GM12878 (cell line): Measurements from ENCODE around the gene PTPN12. TPM values are rescaled to one million over a fixed set of nuclear protein-coding genes. Genes with fewer than 3 reads are reported as not detected.

Experiments used
- ATAC-seq: fragments of 200-7000 bp; cut with Tn5 transposase; 3 replicates; pipeline ENCODE4 v1.9.1; 2020; ENCODE audit warnings: mild to moderate bottlenecking, moderate library complexity
- BruUV-seq: library from RNA; stranded (reverse); fragments of 400-500 nt; replicated peaks from 2 replicates; lab custom pipeline; 2021; lab: Mats Ljungman, UMichigan
- CTCF ChIA-PET: fragments of 300-600 bp; sonication (Branson Sonifier 250); formaldehyde crosslinking; extraction: SDS; loops from one replicate; lab custom pipeline; 2021; ENCODE audit warnings: inconsistent platforms; lab: Yijun Ruan, JAX
- POLR2A ChIA-PET: fragments of 350-600 bp; formaldehyde crosslinking; extraction: SDS; loops from one replicate; lab custom pipeline; 2021; ENCODE audit warnings: inconsistent platforms; lab: Charles Lee
- RAD21 ChIA-PET: fragments of 300-600 bp; sonication (Branson Sonifier 250); formaldehyde crosslinking; loops from one replicate; lab custom pipeline; 2023; ENCODE audit warnings: antibody characterized with exemption; ENCODE audit not compliant: unreplicated experiment; lab: Charles Lee
- SMC1A ChIA-PET: fragments of 300-600 bp; sonication (Branson Sonifier 250); formaldehyde crosslinking; loops from one replicate; lab custom pipeline; 2023; ENCODE audit not compliant: unreplicated experiment, uncharacterized antibody; lab: Charles Lee
- DNase-seq: peaks from one replicate; pipeline ENCODE4 v3.0.0-alpha.2; 2011; ENCODE audit warnings: low read depth, low spot score
- FAIRE-seq: peaks from 3 replicates; lab custom pipeline; 2011; peaks lifted over from hg19 to GRCh38; lab: Jason Lieb, UNC
- H2AFZ ChIP-seq: 2 replicates; pipeline ENCODE4 v1.6.0; 2011; ENCODE audit warnings: low read depth, low read length, control low read depth; ENCODE audit not compliant: control insufficient read depth
- H3K27ac ChIP-seq: 2 replicates; pipeline ENCODE4 v1.5.1; 2011; ENCODE audit warnings: control low read depth; ENCODE audit not compliant: control insufficient read depth, insufficient read depth
- H3K27me3 ChIP-seq, 2 experiments: replicated peaks in 1 of 2; 2 replicates each; pipeline versions ENCODE4 v1.6.0 to v1.6.1; 2011; ENCODE audit warnings: low read length in 1 of 2; ENCODE audit not compliant: control insufficient read depth in 2 of 2, insufficient read depth in 2 of 2
- H3K36me3 ChIP-seq, 2 experiments: 2 replicates each; pipeline ENCODE4 v1.5.1; 2011; ENCODE audit warnings: low read length in 1 of 2; ENCODE audit not compliant: control insufficient read depth in 2 of 2, insufficient read depth in 2 of 2
- H3K4me1 ChIP-seq: 2 replicates; pipeline ENCODE4 v1.6.1; 2011; ENCODE audit warnings: mild to moderate bottlenecking, low read length, moderate library complexity, mixed read lengths; ENCODE audit not compliant: control insufficient read depth, insufficient read depth
- H3K4me2 ChIP-seq: 2 replicates; pipeline ENCODE4 v1.6.0; 2011; ENCODE audit warnings: control low read depth; ENCODE audit not compliant: control insufficient read depth, insufficient read depth
- H3K4me3 ChIP-seq: fragments of 200-600 bp; sonication (generic); 2 replicates; pipeline ENCODE4 v1.5.1; 2016
- H3K79me2 ChIP-seq: 2 replicates; pipeline ENCODE4 v1.6.0; 2011; ENCODE audit warnings: low read length; ENCODE audit not compliant: control insufficient read depth, insufficient read depth
- H3K9ac ChIP-seq: 2 replicates; pipeline ENCODE4 v1.8.0; 2011; ENCODE audit warnings: low read length, control low read depth, mixed read lengths; ENCODE audit not compliant: control insufficient read depth, insufficient read depth
- H3K9me3 ChIP-seq: replicated peaks from 3 replicates; pipeline ENCODE4 v1.5.1; 2011; ENCODE audit warnings: mild to moderate bottlenecking, low read length; ENCODE audit not compliant: control insufficient read depth, insufficient read depth
- H4K20me1 ChIP-seq: 2 replicates; pipeline ENCODE4 v1.6.0; 2011; ENCODE audit not compliant: control insufficient read depth, insufficient read depth
- CREM ChIP-seq: IDR thresholded peaks from 2 replicates; pipeline ENCODE4 v1.6.1; 2014; ENCODE audit warnings: antibody characterized with exemption, low read depth
- ESRRA ChIP-seq: IDR thresholded peaks from 2 replicates; pipeline ENCODE4 v1.6.1; 2012; ENCODE audit warnings: mild to moderate bottlenecking, low read length, improper control_type of control experiment
- HCFC1 ChIP-seq: fragments of 150-350 bp; IDR thresholded peaks from 2 replicates; pipeline ENCODE4 v1.6.1; 2014; ENCODE audit warnings: low read length
- NFYA ChIP-seq: IDR thresholded peaks from 2 replicates; pipeline ENCODE4 v1.6.1; 2011; ENCODE audit warnings: low read depth, mild to moderate bottlenecking, low read length, improper control_type of control experiment, borderline replicate concordance
- NR2C1 ChIP-seq: fragments of 450-650 bp; IDR thresholded peaks from 2 replicates; pipeline ENCODE4 v1.6.1; 2017; ENCODE audit warnings: antibody characterized with exemption, mild to moderate bottlenecking, moderate library complexity
- NR2F1 ChIP-seq: fragments of 450-650 bp; conservative IDR thresholded peaks from 2 replicates; pipeline ENCODE4 v1.6.1; 2017; ENCODE audit warnings: mild to moderate bottlenecking
- RBBP5 ChIP-seq: fragments of 200-600 bp; sonication (generic); conservative IDR thresholded peaks from 2 replicates; pipeline ENCODE4 v1.6.1; 2016
- TAF1 ChIP-seq: IDR thresholded peaks from 2 replicates; pipeline ENCODE4 v1.6.1; 2011; ENCODE audit warnings: mild to moderate bottlenecking, low read depth, low read length, borderline replicate concordance
- ZNF207 ChIP-seq: fragments of 450-650 bp; IDR thresholded peaks from 2 replicates; pipeline ENCODE4 v1.6.1; 2014; ENCODE audit warnings: antibody characterized with exemption, mild to moderate bottlenecking, borderline replicate concordance
- WGBS: methylation state at CpG from one replicate; pipeline ENCODE4 v1.1.6; 2016; ENCODE audit warnings: low lambda C conversion rate; ENCODE audit not compliant: insufficient replicate concordance, insufficient coverage; ENCODE audit errors: missing lambda C conversion rate; 5-methylcytosine and 5-hydroxymethylcytosine counted together
- in situ Hi-C: fragments of 300-500 bp; cut with MboI; formaldehyde crosslinking; loops from 9 replicates; pipeline ENCODE4 v1.14.3; 2018; ENCODE audit warnings: mixed read lengths
- intact Hi-C: fragments of 100-400 bp; cut with micrococcal nuclease; formaldehyde crosslinking; loops from one replicate; pipeline ENCODE4 v1.14.2; 2022; ENCODE audit not compliant: unreplicated experiment
- polyA plus RNA-seq, 11 experiments: library from polyadenylated mRNA; depleted of rRNA in 4 of 11; unstranded in 6 of 11; stranded (reverse) in 5 of 11; fragments of >200 nt; fragmentation: Nextera tagmentation in 4 of 11; fragmentation: Illumina TruSeq in 1 of 11; extraction: Ambion mirVana in 4 of 11; extraction: Trizol in 1 of 11; gene quantifications; 1 replicate in 1 of 11; 2 replicates in 10 of 11; pipeline versions ENCODE4 v1.2.1 to v1.2.3, GENCODE V29; 2011 to 2016; ENCODE audit warnings: inconsistent platforms in 2 of 11, missing spikeins in 2 of 11, low read depth in 1 of 11
- total RNA-seq, 4 experiments: library from RNA; depleted of rRNA in 3 of 4; stranded (reverse); fragments of >200 nt in 3 of 4; fragmentation: Illumina TruSeq in 1 of 4; extraction: Trizol in 1 of 4; gene quantifications; 2 replicates each; pipeline versions ENCODE4 v1.2.1 to v1.2.3, GENCODE V29; 2013 to 2021
- TF ChIP-seq, protein P1 (sequence below): fragments of 150-350 bp; IDR thresholded peaks from 2 replicates; pipeline ENCODE4 v1.6.1; 2016; ENCODE audit warnings: low read depth, low read length
- TF ChIP-seq, protein P2 (sequence below): fragments of 450-650 bp; IDR thresholded peaks from 2 replicates; pipeline ENCODE4 v1.6.1; 2017; ENCODE audit warnings: borderline replicate concordance

Gene PTPN12
- total and polyA plus RNA-seq, 10 of the 15 experiments (the other 5 are each of a cell fraction or from before 2014, with no cell fraction given): 6.6 to 52.9 (median 17.4) TPM

DNA sequence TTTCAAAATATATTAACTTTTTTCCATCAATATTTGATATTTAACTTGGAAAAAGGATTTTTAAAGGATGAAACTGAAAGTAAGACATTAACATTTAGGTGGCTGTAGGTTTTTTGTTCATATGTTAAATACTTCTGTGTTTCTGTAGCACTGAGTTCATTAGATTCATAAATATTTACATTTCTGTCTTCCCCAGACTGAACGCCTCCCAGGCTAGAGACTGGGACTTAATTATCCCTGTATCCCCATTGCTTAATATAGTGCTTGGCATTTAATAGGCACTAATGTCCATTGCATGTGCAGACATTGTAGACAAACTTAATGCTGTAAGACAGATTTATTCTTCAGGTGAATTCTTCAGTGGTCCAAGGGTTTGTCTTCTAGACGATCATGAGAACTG, 7.4 kb downstream of the PTPN12 start:
- Histone ChIP-seq H3K9me3 (no peaks in the 10 kb centered on the region), H2AFZ (no peak overlapping the region), H4K20me1 (no peaks in the 10 kb centered on the region), H3K4me1 (peaks cover 12% of the 10 kb centered on the region), H3K4me2 (peak overlapping the region; percentile 68), H3K27ac (peak overlapping the region; percentile 18; the same call in 1 of the 2 replicates), H3K4me3 (no peak overlapping the region), H3K9ac (no peak overlapping the region), H3K36me3 (no peaks in the 10 kb centered on the region), H3K27me3 (no peaks in the 10 kb centered on the region), H3K79me2 (peaks cover 58% of the 10 kb centered on the region)
- ATAC-seq (no peak), FAIRE-seq (no peak), DNase-seq (no peak)
- in situ Hi-C loops (no loop called here), intact Hi-C loops (no loop called here)
- WGBS: 32% methylated on average over 2 of the region's 2 CpGs
- ChIA-PET CTCF (interaction anchor here (1.2 to 2.3 kb wide), 2 partner anchors 14 to 132 kb away, joined by 3 to 12 read pairs; no protein-coding TSS in a partner anchor), RAD21 (interaction anchor here (0.7 to 3.5 kb wide), 5 partner anchors 12 to 130 kb away, joined by 3 to 29 read pairs (median 9); partner anchors contain the start of gene GSAP), POLR2A (interaction anchor here (0.6 to 9.9 kb wide), 2 partner anchors 13 to 194 kb away, joined by 4 to 57 read pairs; no protein-coding TSS in a partner anchor), SMC1A (interaction anchor here (0.6 to 6.8 kb wide), 7 partner anchors 14 to 168 kb away, joined by 3 to 66 read pairs (median 4); no protein-coding TSS in a partner anchor)
- no TSS peak for BruUV-seq
- TF ChIP-seq, protein P1, sequence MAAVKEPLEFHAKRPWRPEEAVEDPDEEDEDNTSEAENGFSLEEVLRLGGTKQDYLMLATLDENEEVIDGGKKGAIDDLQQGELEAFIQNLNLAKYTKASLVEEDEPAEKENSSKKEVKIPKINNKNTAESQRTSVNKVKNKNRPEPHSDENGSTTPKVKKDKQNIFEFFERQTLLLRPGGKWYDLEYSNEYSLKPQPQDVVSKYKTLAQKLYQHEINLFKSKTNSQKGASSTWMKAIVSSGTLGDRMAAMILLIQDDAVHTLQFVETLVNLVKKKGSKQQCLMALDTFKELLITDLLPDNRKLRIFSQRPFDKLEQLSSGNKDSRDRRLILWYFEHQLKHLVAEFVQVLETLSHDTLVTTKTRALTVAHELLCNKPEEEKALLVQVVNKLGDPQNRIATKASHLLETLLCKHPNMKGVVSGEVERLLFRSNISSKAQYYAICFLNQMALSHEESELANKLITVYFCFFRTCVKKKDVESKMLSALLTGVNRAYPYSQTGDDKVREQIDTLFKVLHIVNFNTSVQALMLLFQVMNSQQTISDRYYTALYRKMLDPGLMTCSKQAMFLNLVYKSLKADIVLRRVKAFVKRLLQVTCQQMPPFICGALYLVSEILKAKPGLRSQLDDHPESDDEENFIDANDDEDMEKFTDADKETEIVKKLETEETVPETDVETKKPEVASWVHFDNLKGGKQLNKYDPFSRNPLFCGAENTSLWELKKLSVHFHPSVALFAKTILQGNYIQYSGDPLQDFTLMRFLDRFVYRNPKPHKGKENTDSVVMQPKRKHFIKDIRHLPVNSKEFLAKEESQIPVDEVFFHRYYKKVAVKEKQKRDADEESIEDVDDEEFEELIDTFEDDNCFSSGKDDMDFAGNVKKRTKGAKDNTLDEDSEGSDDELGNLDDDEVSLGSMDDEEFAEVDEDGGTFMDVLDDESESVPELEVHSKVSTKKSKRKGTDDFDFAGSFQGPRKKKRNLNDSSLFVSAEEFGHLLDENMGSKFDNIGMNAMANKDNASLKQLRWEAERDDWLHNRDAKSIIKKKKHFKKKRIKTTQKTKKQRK: no peak
- no peak for TF ChIP-seq NFYA
- no peak for TF ChIP-seq ESRRA
- TF ChIP-seq, protein P2, sequence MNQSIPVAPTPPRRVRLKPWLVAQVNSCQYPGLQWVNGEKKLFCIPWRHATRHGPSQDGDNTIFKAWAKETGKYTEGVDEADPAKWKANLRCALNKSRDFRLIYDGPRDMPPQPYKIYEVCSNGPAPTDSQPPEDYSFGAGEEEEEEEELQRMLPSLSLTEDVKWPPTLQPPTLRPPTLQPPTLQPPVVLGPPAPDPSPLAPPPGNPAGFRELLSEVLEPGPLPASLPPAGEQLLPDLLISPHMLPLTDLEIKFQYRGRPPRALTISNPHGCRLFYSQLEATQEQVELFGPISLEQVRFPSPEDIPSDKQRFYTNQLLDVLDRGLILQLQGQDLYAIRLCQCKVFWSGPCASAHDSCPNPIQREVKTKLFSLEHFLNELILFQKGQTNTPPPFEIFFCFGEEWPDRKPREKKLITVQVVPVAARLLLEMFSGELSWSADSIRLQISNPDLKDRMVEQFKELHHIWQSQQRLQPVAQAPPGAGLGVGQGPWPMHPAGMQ: no peak
- no peak for TF ChIP-seq RBBP5
- no peak for TF ChIP-seq NR2F1
- TF ChIP-seq HCFC1: no peak
- TF ChIP-seq CREM: no peak
- TF ChIP-seq TAF1: no peak
- TF ChIP-seq NR2C1: no peak
- TF ChIP-seq ZNF207: no peak
